HepG2 (cell line): ENCODE measurements around the gene CTSZ. TPM values are rescaled to one million over a fixed set of nuclear protein-coding genes. Genes with fewer than 3 reads are reported as not detected.

Experiments
- CREB1 ChIP-seq, 2 experiments: fragments of 450-650 bp in 1 of 2; IDR thresholded peaks; 2 replicates each; pipeline ENCODE4 v1.6.1; 2016 to 2017; ENCODE audit warnings: control low read depth in 1 of 2, mild to moderate bottlenecking in 1 of 2, missing compliant biosample characterization in 1 of 2, missing genetic modification characterization in 1 of 2
- GATAD1 ChIP-seq: IDR thresholded peaks from 2 replicates; pipeline ENCODE4 v1.6.1; 2016; ENCODE audit warnings: missing genetic modification reagents, missing compliant biosample characterization
- MBD4 ChIP-seq: IDR thresholded peaks from 2 replicates; pipeline ENCODE4 v1.6.1; 2012; ENCODE audit warnings: low read length, inconsistent platforms, borderline replicate concordance
- REL ChIP-seq: sonication (generic); formaldehyde crosslinking; conservative IDR thresholded peaks from 2 replicates; pipeline ENCODE4 v1.8.0; 2022; ENCODE audit warnings: mild to moderate bottlenecking, missing genetic modification reagents, moderate library complexity
- SCMH1 ChIP-seq: sonication (generic); formaldehyde crosslinking; IDR thresholded peaks from 2 replicates; pipeline ENCODE4 v1.9.0; 2021; ENCODE audit warnings: missing genetic modification reagents, mild to moderate bottlenecking, borderline replicate concordance
- SP140L ChIP-seq: sonication (generic); formaldehyde crosslinking; IDR thresholded peaks from 2 replicates; pipeline ENCODE4 v1.4.0; 2020; ENCODE audit warnings: missing genetic modification reagents, borderline replicate concordance
- ZBTB38 ChIP-seq: sonication (generic); formaldehyde crosslinking; IDR thresholded peaks from 2 replicates; pipeline ENCODE4 v1.5.1; 2020; ENCODE audit warnings: mild to moderate bottlenecking, missing genetic modification reagents
- ZC3H4 ChIP-seq: sonication (generic); formaldehyde crosslinking; IDR thresholded peaks from 2 replicates; pipeline ENCODE4 v1.4.0; 2020; ENCODE audit warnings: missing genetic modification reagents, borderline replicate concordance
- ZMYM2 ChIP-seq: sonication (generic); formaldehyde crosslinking; IDR thresholded peaks from 2 replicates; pipeline ENCODE4 v1.8.0; 2022; ENCODE audit warnings: mild to moderate bottlenecking, missing genetic modification reagents
- ZNF12 ChIP-seq: sonication (generic); formaldehyde crosslinking; IDR thresholded peaks from 2 replicates; pipeline ENCODE4 v1.5.0; 2020; ENCODE audit warnings: missing genetic modification reagents
- ZNF451 ChIP-seq: sonication (generic); formaldehyde crosslinking; IDR thresholded peaks from 2 replicates; pipeline ENCODE4 v1.5.0; 2020; ENCODE audit warnings: mild to moderate bottlenecking, missing genetic modification reagents
- ZSCAN20 ChIP-seq: sonication (generic); formaldehyde crosslinking; IDR thresholded peaks from 2 replicates; pipeline ENCODE4 v1.4.0; 2020; ENCODE audit warnings: missing genetic modification reagents, mild to moderate bottlenecking, borderline replicate concordance
- polyA plus RNA-seq, 8 experiments: library from polyadenylated mRNA; depleted of rRNA in 3 of 8; stranded (reverse) in 7 of 8; unstranded in 1 of 8; fragments of >200 nt; fragmentation: Illumina TruSeq in 4 of 8; extraction: Trizol in 4 of 8; gene quantifications; 2 replicates each; pipeline versions ENCODE4 v1.2.1 to v1.2.3, GENCODE V29; 2011 to 2016; ENCODE audit warnings: low read depth in 4 of 8, missing spikeins in 1 of 8, mixed read lengths in 1 of 8; ENCODE audit not compliant: insufficient read depth in 1 of 8
- total RNA-seq, 5 experiments: library from RNA; depleted of rRNA; stranded (reverse); fragments of >200 nt; fragmentation: Illumina TruSeq; extraction: Trizol; gene quantifications; 2 replicates each; pipeline ENCODE4 v1.2.3, GENCODE V29; 2016; ENCODE audit warnings: low read depth in 1 of 5
- TF ChIP-seq, protein P1 (sequence below): sonication (generic); formaldehyde crosslinking; IDR thresholded peaks from 2 replicates; pipeline ENCODE4 v1.4.0; 2020; ENCODE audit warnings: missing genetic modification reagents, borderline replicate concordance
- TF ChIP-seq, protein P2 (sequence below): sonication (generic); formaldehyde crosslinking; IDR thresholded peaks from 2 replicates; pipeline ENCODE4 v1.8.0; 2022; ENCODE audit warnings: mild to moderate bottlenecking, missing genetic modification reagents, borderline replicate concordance
- TF ChIP-seq, protein P3 (sequence below): IDR thresholded peaks from 2 replicates; pipeline ENCODE4 v1.6.1; 2016; ENCODE audit warnings: low read depth, missing genetic modification reagents, missing compliant biosample characterization
- TF ChIP-seq, protein P4 (sequence below): sonication (generic); formaldehyde crosslinking; IDR thresholded peaks from 2 replicates; pipeline ENCODE4 v1.8.0; 2022; ENCODE audit warnings: missing genetic modification reagents, mild to moderate bottlenecking, moderate library complexity, borderline replicate concordance

The CTSZ gene
- total and polyA plus RNA-seq, 2 of the 13 experiments (the other 11 are each of a cell fraction or from before 2014, with no cell fraction given), result 0.33 TPM; not detected in 1

DNA sequence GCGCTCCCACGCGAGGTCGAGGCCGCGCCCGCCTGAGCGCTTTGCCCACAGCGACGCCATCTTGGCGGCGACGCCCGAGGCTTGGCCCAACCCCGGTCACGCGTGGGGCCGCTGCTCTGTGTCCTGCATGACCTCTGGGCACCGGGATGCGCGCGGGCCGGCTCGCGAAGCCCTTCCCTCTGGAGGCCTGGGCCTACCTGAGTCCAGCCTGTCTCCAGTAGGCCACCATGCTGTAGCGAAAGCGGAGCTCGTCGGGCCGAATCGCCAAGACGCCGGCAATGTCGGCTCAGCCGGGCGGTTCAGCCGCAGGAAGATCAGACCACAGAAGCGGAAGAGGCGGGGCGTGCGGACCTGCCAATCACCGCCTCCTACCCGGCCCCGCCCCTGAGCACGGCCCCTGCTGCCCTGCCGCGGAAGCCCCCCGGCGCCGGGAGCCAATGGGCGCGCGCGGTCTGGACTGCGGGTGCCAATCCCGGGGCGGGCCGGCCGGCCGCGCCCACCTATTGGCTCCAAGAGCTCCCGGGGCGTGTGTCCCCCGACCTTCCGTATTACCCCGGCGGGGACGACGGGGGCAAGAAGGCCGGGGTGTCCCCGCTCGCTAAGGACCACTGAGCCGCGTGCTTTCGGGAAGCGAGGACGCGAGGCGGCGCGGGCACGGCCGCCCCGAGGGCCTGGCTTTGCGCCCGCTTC is 25.1 kb upstream of the CTSZ start, which contains the start of gene ATP5F1E (continued):
- TF ChIP-seq, protein P1, sequence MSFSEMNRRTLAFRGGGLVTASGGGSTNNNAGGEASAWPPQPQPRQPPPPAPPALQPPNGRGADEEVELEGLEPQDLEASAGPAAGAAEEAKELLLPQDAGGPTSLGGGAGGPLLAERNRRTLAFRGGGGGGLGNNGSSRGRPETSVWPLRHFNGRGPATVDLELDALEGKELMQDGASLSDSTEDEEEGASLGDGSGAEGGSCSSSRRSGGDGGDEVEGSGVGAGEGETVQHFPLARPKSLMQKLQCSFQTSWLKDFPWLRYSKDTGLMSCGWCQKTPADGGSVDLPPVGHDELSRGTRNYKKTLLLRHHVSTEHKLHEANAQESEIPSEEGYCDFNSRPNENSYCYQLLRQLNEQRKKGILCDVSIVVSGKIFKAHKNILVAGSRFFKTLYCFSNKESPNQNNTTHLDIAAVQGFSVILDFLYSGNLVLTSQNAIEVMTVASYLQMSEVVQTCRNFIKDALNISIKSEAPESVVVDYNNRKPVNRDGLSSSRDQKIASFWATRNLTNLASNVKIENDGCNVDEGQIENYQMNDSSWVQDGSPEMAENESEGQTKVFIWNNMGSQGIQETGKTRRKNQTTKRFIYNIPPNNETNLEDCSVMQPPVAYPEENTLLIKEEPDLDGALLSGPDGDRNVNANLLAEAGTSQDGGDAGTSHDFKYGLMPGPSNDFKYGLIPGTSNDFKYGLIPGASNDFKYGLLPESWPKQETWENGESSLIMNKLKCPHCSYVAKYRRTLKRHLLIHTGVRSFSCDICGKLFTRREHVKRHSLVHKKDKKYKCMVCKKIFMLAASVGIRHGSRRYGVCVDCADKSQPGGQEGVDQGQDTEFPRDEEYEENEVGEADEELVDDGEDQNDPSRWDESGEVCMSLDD (CRISPR knock-in tag), result peak; percentile 93; the same call in 1 of the 2 replicates
- TF ChIP-seq REL (CRISPR knock-in tag), result peak; percentile 91; the same call in 1 of the 2 replicates
- peak; percentile 87; the same call in 1 of the 2 replicates for TF ChIP-seq ZMYM2
- TF ChIP-seq CREB1 (IDR thresholded peaks at IDR 0.05), result peak; percentile 29; the same call in 1 of the 2 replicates
- no peak for TF ChIP-seq CREB1 (CRISPR knock-in tag; IDR thresholded peaks at IDR 0.05)
- TF ChIP-seq ZNF12 (CRISPR knock-in tag), result peak; percentile 56; the same call in 1 of the 2 replicates
- peak; percentile 83 for TF ChIP-seq GATAD1
- TF ChIP-seq, protein P2, sequence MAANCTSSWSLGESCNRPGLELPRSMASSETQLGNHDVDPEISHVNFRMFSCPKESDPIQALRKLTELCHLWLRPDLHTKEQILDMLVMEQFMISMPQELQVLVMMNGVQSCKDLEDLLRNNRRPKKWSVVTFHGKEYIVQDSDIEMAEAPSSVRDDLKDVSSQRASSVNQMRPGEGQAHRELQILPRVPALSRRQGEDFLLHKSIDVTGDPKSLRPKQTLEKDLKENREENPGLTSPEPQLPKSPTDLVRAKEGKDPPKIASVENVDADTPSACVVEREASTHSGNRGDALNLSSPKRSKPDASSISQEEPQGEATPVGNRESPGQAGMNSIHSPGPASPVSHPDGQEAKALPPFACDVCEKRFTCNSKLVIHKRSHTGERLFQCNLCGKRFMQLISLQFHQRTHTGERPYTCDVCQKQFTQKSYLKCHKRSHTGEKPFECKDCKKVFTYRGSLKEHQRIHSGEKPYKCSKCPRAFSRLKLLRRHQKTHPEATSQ (CRISPR knock-in tag), result no peak; the same call in 1 of the 2 replicates
- no peak for TF ChIP-seq SCMH1 (CRISPR knock-in tag)
- TF ChIP-seq ZC3H4, result peak; percentile 38; the same call in 1 of the 2 replicates
- TF ChIP-seq ZNF451 (CRISPR knock-in tag), result peak; percentile 74; the same call in 1 of the 2 replicates
- TF ChIP-seq, protein P3, sequence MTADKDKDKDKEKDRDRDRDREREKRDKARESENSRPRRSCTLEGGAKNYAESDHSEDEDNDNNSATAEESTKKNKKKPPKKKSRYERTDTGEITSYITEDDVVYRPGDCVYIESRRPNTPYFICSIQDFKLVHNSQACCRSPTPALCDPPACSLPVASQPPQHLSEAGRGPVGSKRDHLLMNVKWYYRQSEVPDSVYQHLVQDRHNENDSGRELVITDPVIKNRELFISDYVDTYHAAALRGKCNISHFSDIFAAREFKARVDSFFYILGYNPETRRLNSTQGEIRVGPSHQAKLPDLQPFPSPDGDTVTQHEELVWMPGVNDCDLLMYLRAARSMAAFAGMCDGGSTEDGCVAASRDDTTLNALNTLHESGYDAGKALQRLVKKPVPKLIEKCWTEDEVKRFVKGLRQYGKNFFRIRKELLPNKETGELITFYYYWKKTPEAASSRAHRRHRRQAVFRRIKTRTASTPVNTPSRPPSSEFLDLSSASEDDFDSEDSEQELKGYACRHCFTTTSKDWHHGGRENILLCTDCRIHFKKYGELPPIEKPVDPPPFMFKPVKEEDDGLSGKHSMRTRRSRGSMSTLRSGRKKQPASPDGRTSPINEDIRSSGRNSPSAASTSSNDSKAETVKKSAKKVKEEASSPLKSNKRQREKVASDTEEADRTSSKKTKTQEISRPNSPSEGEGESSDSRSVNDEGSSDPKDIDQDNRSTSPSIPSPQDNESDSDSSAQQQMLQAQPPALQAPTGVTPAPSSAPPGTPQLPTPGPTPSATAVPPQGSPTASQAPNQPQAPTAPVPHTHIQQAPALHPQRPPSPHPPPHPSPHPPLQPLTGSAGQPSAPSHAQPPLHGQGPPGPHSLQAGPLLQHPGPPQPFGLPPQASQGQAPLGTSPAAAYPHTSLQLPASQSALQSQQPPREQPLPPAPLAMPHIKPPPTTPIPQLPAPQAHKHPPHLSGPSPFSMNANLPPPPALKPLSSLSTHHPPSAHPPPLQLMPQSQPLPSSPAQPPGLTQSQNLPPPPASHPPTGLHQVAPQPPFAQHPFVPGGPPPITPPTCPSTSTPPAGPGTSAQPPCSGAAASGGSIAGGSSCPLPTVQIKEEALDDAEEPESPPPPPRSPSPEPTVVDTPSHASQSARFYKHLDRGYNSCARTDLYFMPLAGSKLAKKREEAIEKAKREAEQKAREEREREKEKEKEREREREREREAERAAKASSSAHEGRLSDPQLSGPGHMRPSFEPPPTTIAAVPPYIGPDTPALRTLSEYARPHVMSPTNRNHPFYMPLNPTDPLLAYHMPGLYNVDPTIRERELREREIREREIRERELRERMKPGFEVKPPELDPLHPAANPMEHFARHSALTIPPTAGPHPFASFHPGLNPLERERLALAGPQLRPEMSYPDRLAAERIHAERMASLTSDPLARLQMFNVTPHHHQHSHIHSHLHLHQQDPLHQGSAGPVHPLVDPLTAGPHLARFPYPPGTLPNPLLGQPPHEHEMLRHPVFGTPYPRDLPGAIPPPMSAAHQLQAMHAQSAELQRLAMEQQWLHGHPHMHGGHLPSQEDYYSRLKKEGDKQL (CRISPR knock-in tag), result 0 out of 2 replicates have a peak, but pooled peaks have one; percentile 8
- TF ChIP-seq, protein P4, sequence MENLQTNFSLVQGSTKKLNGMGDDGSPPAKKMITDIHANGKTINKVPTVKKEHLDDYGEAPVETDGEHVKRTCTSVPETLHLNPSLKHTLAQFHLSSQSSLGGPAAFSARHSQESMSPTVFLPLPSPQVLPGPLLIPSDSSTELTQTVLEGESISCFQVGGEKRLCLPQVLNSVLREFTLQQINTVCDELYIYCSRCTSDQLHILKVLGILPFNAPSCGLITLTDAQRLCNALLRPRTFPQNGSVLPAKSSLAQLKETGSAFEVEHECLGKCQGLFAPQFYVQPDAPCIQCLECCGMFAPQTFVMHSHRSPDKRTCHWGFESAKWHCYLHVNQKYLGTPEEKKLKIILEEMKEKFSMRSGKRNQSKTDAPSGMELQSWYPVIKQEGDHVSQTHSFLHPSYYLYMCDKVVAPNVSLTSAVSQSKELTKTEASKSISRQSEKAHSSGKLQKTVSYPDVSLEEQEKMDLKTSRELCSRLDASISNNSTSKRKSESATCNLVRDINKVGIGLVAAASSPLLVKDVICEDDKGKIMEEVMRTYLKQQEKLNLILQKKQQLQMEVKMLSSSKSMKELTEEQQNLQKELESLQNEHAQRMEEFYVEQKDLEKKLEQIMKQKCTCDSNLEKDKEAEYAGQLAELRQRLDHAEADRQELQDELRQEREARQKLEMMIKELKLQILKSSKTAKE (CRISPR knock-in tag), result no peak
- TF ChIP-seq ZBTB38 (CRISPR knock-in tag), result peak; percentile 87
- peak; percentile 94 for TF ChIP-seq ZSCAN20
- TF ChIP-seq MBD4, result no peak
- TF ChIP-seq SP140L (CRISPR knock-in tag), result no peak; the same call in 1 of the 2 replicates
